Inflammatory macrophage treated with lipopolysaccharide for 1 hour (primary cell): ENCODE measurements around the gene FARP1.
"Not testable (repeated sequence)": the region's sequence is repeated elsewhere in the genome, so short reads cannot be mapped to it uniquely, and the experiment has no call there.

Experiments
- DNase-seq, 2 donors: peaks; one replicate each; pipeline ENCODE4 v3.0.0-alpha.2; 2020 to 2022

Gene FARP1

GRCh38 chr13:98267080-98267912, 124.4 kb downstream of the FARP1 start:
- no peak for DNase-seq

GRCh38 chr13:98269386-98269785, 126.5 kb downstream of the FARP1 start:
- DNase-seq: no peak

- no peak for DNase-seq
Measured at GRCh38 chr13:98270819-98271218, 127.9 kb downstream of the FARP1 start.

- DNase-seq: not testable (repeated sequence)
Measured at GRCh38 chr13:98271646-98272045, 128.8 kb downstream of the FARP1 start.

GRCh38 chr13:98272549-98272948, 129.7 kb downstream of the FARP1 start:
- DNase-seq: no peak

GRCh38 chr13:98273067-98273823, 130.4 kb downstream of the FARP1 start:
- DNase-seq: no peak

- no peak for DNase-seq
Measured at GRCh38 chr13:98273824-98274742, 131.2 kb downstream of the FARP1 start.

- no peak for DNase-seq
Measured at GRCh38 chr13:98274921-98275487, 132.1 kb downstream of the FARP1 start.

GRCh38 chr13:98275681-98276171, 132.8 kb downstream of the FARP1 start:
- DNase-seq: peak in 1 of 2 donors; percentile 39

GRCh38 chr13:98276486-98276885, 133.6 kb downstream of the FARP1 start:
- no peak for DNase-seq

- no peak for DNase-seq
Measured at GRCh38 chr13:98278068-98278724, 135.3 kb downstream of the FARP1 start.

GRCh38 chr13:98279473-98280175, 136.7 kb downstream of the FARP1 start:
- no peak for DNase-seq

GRCh38 chr13:98280176-98280510, 137.2 kb downstream of the FARP1 start:
- DNase-seq: no peak

- no peak for DNase-seq
Measured at GRCh38 chr13:98284679-98285078, 141.8 kb downstream of the FARP1 start.

GRCh38 chr13:98285317-98285716, 142.4 kb downstream of the FARP1 start:
- no peak for DNase-seq

GRCh38 chr13:98285852-98286594, 143.1 kb downstream of the FARP1 start:
- no peak for DNase-seq

GRCh38 chr13:98286799-98287198, 143.9 kb downstream of the FARP1 start:
- DNase-seq: no peak

GRCh38 chr13:98288211-98288610, 145.3 kb downstream of the FARP1 start:
- DNase-seq: no peak

- no peak for DNase-seq
Measured at GRCh38 chr13:98289339-98289945, 146.5 kb downstream of the FARP1 start.

GRCh38 chr13:98290261-98290660, 147.4 kb downstream of the FARP1 start:
- no peak for DNase-seq
